H9 (cell line): ENCODE results near the gene GRID2IP. TPM values are rescaled to one million over a fixed set of nuclear protein-coding genes. Genes with fewer than 3 reads are reported as not detected.

Source experiments
- DNase-seq: peaks from one replicate; pipeline ENCODE4 v3.0.0-alpha.2; 2017
- H2AFZ ChIP-seq: one replicate; pipeline ENCODE4 v1.6.1; 2013; ENCODE audit warnings: mild to moderate bottlenecking, low read length, control low read depth, moderate library complexity
- H2AK5ac ChIP-seq: 2 replicates; pipeline ENCODE4 v1.6.1; 2013; ENCODE audit warnings: low read length, control low read depth, mixed read lengths; ENCODE audit not compliant: insufficient read length
- H2BK120ac ChIP-seq: one replicate; pipeline ENCODE4 v1.6.1; 2013; ENCODE audit warnings: low read depth, mild to moderate bottlenecking, low read length, control low read depth, inconsistent platforms; ENCODE audit not compliant: poor library complexity, severe bottlenecking
- H2BK12ac ChIP-seq: 2 replicates; pipeline ENCODE4 v1.6.1; 2013; ENCODE audit warnings: low read length, control low read depth, mixed read lengths, low read depth; ENCODE audit not compliant: insufficient read length
- H2BK15ac ChIP-seq: 2 replicates; pipeline ENCODE4 v1.6.1; 2013; ENCODE audit warnings: low read depth, low read length, control low read depth
- H2BK20ac ChIP-seq: one replicate; pipeline ENCODE4 v1.6.1; 2013; ENCODE audit warnings: low read depth, mild to moderate bottlenecking, low read length, control low read depth, inconsistent platforms; ENCODE audit not compliant: poor library complexity, severe bottlenecking
- H2BK5ac ChIP-seq: 2 replicates; pipeline ENCODE4 v1.6.1; 2013; ENCODE audit warnings: low read length, control low read depth, mixed read lengths; ENCODE audit not compliant: insufficient read length
- H3K14ac ChIP-seq: 2 replicates; pipeline ENCODE4 v1.6.1; 2013; ENCODE audit warnings: low read length, control low read depth; ENCODE audit not compliant: insufficient read depth
- H3K18ac ChIP-seq: 2 replicates; pipeline ENCODE4 v1.6.1; 2013; ENCODE audit warnings: low read depth, mild to moderate bottlenecking, mixed read lengths, low read length, control low read depth; ENCODE audit not compliant: insufficient read length
- H3K23ac ChIP-seq: 2 replicates; pipeline ENCODE4 v1.6.1; 2013; ENCODE audit warnings: low read length, control low read depth, mixed read lengths, low read depth; ENCODE audit not compliant: insufficient read length
- H3K23me2 ChIP-seq: 2 replicates; pipeline ENCODE4 v1.6.1; 2013; ENCODE audit warnings: low read depth, mild to moderate bottlenecking, mixed read lengths, low read length, control low read depth; ENCODE audit not compliant: insufficient read length, poor library complexity, severe bottlenecking
- H3K27ac ChIP-seq: 2 replicates; pipeline ENCODE4 v1.5.1; 2013; ENCODE audit warnings: low read length, control low read depth, mixed read lengths, low read depth; ENCODE audit not compliant: insufficient read length
- H3K27me3 ChIP-seq: 2 replicates; pipeline ENCODE4 v1.6.1; 2013; ENCODE audit warnings: low read length, control low read depth, inconsistent platforms; ENCODE audit not compliant: insufficient read depth
- H3K4ac ChIP-seq: 2 replicates; pipeline ENCODE4 v1.6.1; 2013; ENCODE audit warnings: low read depth, mild to moderate bottlenecking, control low read depth, inconsistent platforms, low read length, moderate library complexity
- H3K4me1 ChIP-seq: 2 replicates; pipeline ENCODE4 v1.6.1; 2013; ENCODE audit warnings: low read length, control low read depth, inconsistent platforms; ENCODE audit not compliant: insufficient read depth
- H3K4me2 ChIP-seq: 2 replicates; pipeline ENCODE4 v1.6.1; 2013; ENCODE audit warnings: low read length, control low read depth, mixed read lengths; ENCODE audit not compliant: insufficient read length, insufficient read depth
- H3K56ac ChIP-seq: 2 replicates; pipeline ENCODE4 v1.6.1; 2013; ENCODE audit warnings: low read depth, mild to moderate bottlenecking, mixed read lengths, low read length, control low read depth; ENCODE audit not compliant: insufficient read length
- H3K79me1 ChIP-seq: 2 replicates; pipeline ENCODE4 v1.6.1; 2013; ENCODE audit warnings: low read depth, mild to moderate bottlenecking, moderate library complexity, low read length, control low read depth, inconsistent platforms; ENCODE audit not compliant: insufficient read depth, poor library complexity, severe bottlenecking
- H3K79me2 ChIP-seq: 2 replicates; pipeline ENCODE4 v1.6.1; 2013; ENCODE audit warnings: low read length, control low read depth, inconsistent platforms; ENCODE audit not compliant: insufficient read depth
- H3K9ac ChIP-seq: 2 replicates; pipeline ENCODE4 v1.6.1; 2013; ENCODE audit warnings: low read length, control low read depth, mixed read lengths; ENCODE audit not compliant: insufficient read length; ENCODE audit errors: extremely low read depth
- H3K9me3 ChIP-seq: one replicate; pipeline ENCODE4 v1.6.1; 2013; ENCODE audit warnings: low read depth, low read length, inconsistent platforms; ENCODE audit not compliant: control insufficient read depth
- H3T11ph ChIP-seq: one replicate; pipeline ENCODE4 v1.6.1; 2013; ENCODE audit warnings: mild to moderate bottlenecking, low read length, control low read depth, inconsistent platforms
- H4K20me1 ChIP-seq: one replicate; pipeline ENCODE4 v1.6.1; 2013; ENCODE audit not compliant: control insufficient read depth, insufficient read length, insufficient read depth
- H4K5ac ChIP-seq: 2 replicates; pipeline ENCODE4 v1.6.1; 2013; ENCODE audit warnings: low read depth, mild to moderate bottlenecking, mixed read lengths, low read length, control low read depth; ENCODE audit not compliant: insufficient read length
- H4K8ac ChIP-seq: replicated peaks from 2 replicates; pipeline ENCODE4 v1.6.1; 2013; ENCODE audit warnings: low read length, control low read depth, mixed read lengths, low read depth; ENCODE audit not compliant: insufficient read length
- H4K91ac ChIP-seq: 2 replicates; pipeline ENCODE4 v1.6.1; 2013; ENCODE audit warnings: low read depth, mild to moderate bottlenecking, moderate library complexity, mixed read lengths, low read length, control low read depth; ENCODE audit not compliant: insufficient read length
- H3K27ac Mint-ChIP-seq, 3 experiments: 2 replicates in 2 of 3; 3 replicates in 1 of 3; pipeline ENCODE4 v1.8.0; 2020 to 2021; ENCODE audit warnings: mixed read lengths in 3 of 3, mild to moderate bottlenecking in 1 of 3, moderate library complexity in 1 of 3
- H3K27me3 Mint-ChIP-seq: 2 replicates; pipeline ENCODE4 v1.8.0; 2021; ENCODE audit warnings: low read depth, mild to moderate bottlenecking, moderate library complexity, mixed read lengths
- H3K36me3 Mint-ChIP-seq, 3 experiments: 2 replicates in 2 of 3; 3 replicates in 1 of 3; pipeline ENCODE4 v1.8.0; 2020 to 2021; ENCODE audit warnings: low read depth in 3 of 3, mixed read lengths in 3 of 3; ENCODE audit not compliant: insufficient read depth in 1 of 3
- H3K4me1 Mint-ChIP-seq, 2 experiments: 2 replicates each; pipeline ENCODE4 v1.8.0; 2020; ENCODE audit warnings: mixed read lengths in 2 of 2
- H3K4me3 Mint-ChIP-seq, 2 experiments: 2 replicates in 1 of 2; 3 replicates in 1 of 2; pipeline ENCODE4 v1.8.0; 2020 to 2021; ENCODE audit warnings: mild to moderate bottlenecking in 2 of 2, mixed read lengths in 2 of 2, moderate library complexity in 1 of 2
- H3K9me3 Mint-ChIP-seq, 2 experiments: 2 replicates in 1 of 2; 3 replicates in 1 of 2; pipeline ENCODE4 v1.8.0; 2020; ENCODE audit warnings: mild to moderate bottlenecking in 2 of 2, mixed read lengths in 2 of 2, moderate library complexity in 1 of 2
- CTCF ChIP-seq: fragments of 200-600 bp; sonication (generic); conservative IDR thresholded peaks from 3 replicates; pipeline ENCODE4 v1.8.0; 2021; ENCODE audit warnings: antibody characterized with exemption, mild to moderate bottlenecking
- WGBS: extraction: QIAGEN DNeasy Blood & Tissue Kit; methylation state at CpG from one replicate; pipeline ENCODE4 v1.1.7; 2013; ENCODE audit warnings: missing lambda C conversion rate, low lambda C conversion rate, mixed read lengths; ENCODE audit not compliant: insufficient read length; ENCODE audit errors: extremely low coverage; 5-methylcytosine and 5-hydroxymethylcytosine counted together
- total RNA-seq: library from RNA; stranded (reverse); gene quantifications from 2 replicates; pipeline ENCODE4 v1.2.1, GENCODE V29; 2021

The GRID2IP gene
- total RNA-seq, 1 experiment from 2014 or later, result 1.7 TPM

GRCh38 chr7:6545398-6546126 is 5.7 kb downstream of the GRID2IP start:
- no peak overlapping the region for H3K27ac Mint-ChIP-seq
- Histone ChIP-seq H3K4me1 (no peaks in the 10 kb centered on the region), H3K9ac (no peak overlapping the region), H4K5ac (no peak overlapping the region), H3K14ac (no peak overlapping the region), H2BK15ac (no peak overlapping the region), H2AK5ac (no peak overlapping the region), H3K23me2 (no peaks in the 10 kb centered on the region), H3K18ac (no peak overlapping the region), H3K23ac (no peak overlapping the region), H3K79me2 (no peaks in the 10 kb centered on the region), H3K27ac (no peak overlapping the region), H3K9me3 (no peaks in the 10 kb centered on the region), H4K91ac (no peak overlapping the region), H2BK120ac (no peak overlapping the region), H2BK12ac (no peak overlapping the region), H2BK5ac (no peak overlapping the region), H4K8ac (no peak overlapping the region), H2BK20ac (no peak overlapping the region), H3K79me1 (no peaks in the 10 kb centered on the region), H3K4me2 (no peak overlapping the region), H2AFZ (no peak overlapping the region), H3T11ph (no peak overlapping the region), H3K56ac (no peak overlapping the region), H3K4ac (no peak overlapping the region), H3K27me3 (no peaks in the 10 kb centered on the region), H4K20me1 (no peaks in the 10 kb centered on the region)
- no peak for TF ChIP-seq CTCF
- H3K27me3 Mint-ChIP-seq, result no peaks in the 10 kb centered on the region; the same call in 1 of the 2 replicates
- no peaks in the 10 kb centered on the region for H3K36me3 Mint-ChIP-seq
- no peak for DNase-seq
- peaks cover 4 to 5% of the 10 kb centered on the region in 2 experiments; a peak in 3 of 4 replicates for H3K4me1 Mint-ChIP-seq
- H3K9me3 Mint-ChIP-seq, result no peaks in the 10 kb centered on the region
- no peak overlapping the region for H3K4me3 Mint-ChIP-seq
- WGBS, result no CpG with 5 or more reads among the region's 22 CpGs
